Stimulated activated CD8-positive, alpha-beta memory T cell treated with anti-CD3 and anti-CD28 coated beads, Interleukin-7, amount 100 ng/mL, for 24 hours (primary cell): ENCODE data around the gene ITGA6.

Experiments used
- DNase-seq: peaks from one replicate; pipeline ENCODE4 v3.0.0-alpha.2; 2020; ENCODE audit warnings: low read depth

Gene ITGA6

GRCh38 chr2:172465417-172466334 is 38.3 kb downstream of the ITGA6 start:
- peak; percentile 43 for DNase-seq

- no peak for DNase-seq
Observed at GRCh38 chr2:172467382-172467781, 40.0 kb downstream of the ITGA6 start.

- DNase-seq: no peak
Observed at GRCh38 chr2:172470958-172471922, 43.9 kb downstream of the ITGA6 start.

GRCh38 chr2:172472446-172473033 is 45.2 kb downstream of the ITGA6 start:
- DNase-seq: no peak

- DNase-seq: no peak
Observed at GRCh38 chr2:172473167-172473566, 45.8 kb downstream of the ITGA6 start.

GRCh38 chr2:172478353-172478752 is 51.0 kb downstream of the ITGA6 start:
- no peak for DNase-seq

GRCh38 chr2:172480301-172481218 is 53.2 kb downstream of the ITGA6 start:
- DNase-seq: no peak

GRCh38 chr2:172481507-172482262 is 54.3 kb downstream of the ITGA6 start:
- DNase-seq: no peak

GRCh38 chr2:172484253-172484652 is 56.9 kb downstream of the ITGA6 start:
- DNase-seq: no peak

- DNase-seq: no peak
Observed at GRCh38 chr2:172484706-172485105, 57.3 kb downstream of the ITGA6 start.

- no peak for DNase-seq
Observed at GRCh38 chr2:172488556-172488955, 61.2 kb downstream of the ITGA6 start.

- DNase-seq: no peak
Observed at GRCh38 chr2:172489681-172490080, 62.3 kb downstream of the ITGA6 start.

GRCh38 chr2:172496160-172496608 is 68.8 kb downstream of the ITGA6 start:
- no peak for DNase-seq

- DNase-seq: no peak
Observed at GRCh38 chr2:172507199-172507598, 79.8 kb downstream of the ITGA6 start.

- DNase-seq: no peak
Observed at GRCh38 chr2:172510088-172510487, 82.7 kb downstream of the ITGA6 start.

GRCh38 chr2:172510548-172510947 is 83.2 kb downstream of the ITGA6 start:
- DNase-seq: no peak

- no peak for DNase-seq
Observed at GRCh38 chr2:172512810-172513523, 85.6 kb downstream of the ITGA6 start.

GRCh38 chr2:172513524-172513900 is 86.1 kb downstream of the ITGA6 start:
- no peak for DNase-seq

GRCh38 chr2:172513935-172514586 is 86.7 kb downstream of the ITGA6 start:
- DNase-seq: no peak
